GM23248 (cell line): ENCODE data around the gene CDHR3. TPM values are rescaled to one million over a fixed set of nuclear protein-coding genes. Genes with fewer than 3 reads are reported as not detected.

Experiments used
- DNase-seq: peaks from one replicate; pipeline ENCODE4 v3.0.0-alpha.2; 2015
- H2AFZ ChIP-seq: fragments of 200-600 bp; sonication (generic); 2 replicates; pipeline ENCODE4 v1.6.1; 2016; ENCODE audit warnings: antibody characterized with exemption
- H3F3A ChIP-seq: fragments of 200-600 bp; sonication (generic); 2 replicates; pipeline ENCODE4 v1.6.1; 2016; ENCODE audit warnings: mild to moderate bottlenecking, antibody characterized with exemption, mixed run types; ENCODE audit not compliant: insufficient read depth
- H3K27ac ChIP-seq: fragments of 200-600 bp; sonication (generic); 2 replicates; pipeline ENCODE4 v1.5.1; 2016; ENCODE audit warnings: mild to moderate bottlenecking
- H3K27me3 ChIP-seq: fragments of 200-600 bp; sonication (generic); replicated peaks from 2 replicates; pipeline ENCODE4 v1.6.1; 2016; ENCODE audit warnings: mild to moderate bottlenecking; ENCODE audit not compliant: insufficient read depth
- H3K36me3 ChIP-seq: fragments of 200-600 bp; sonication (generic); 2 replicates; pipeline ENCODE4 v1.6.1; 2016; ENCODE audit warnings: low read depth, mild to moderate bottlenecking
- H3K4me1 ChIP-seq: fragments of 200-600 bp; sonication (generic); 2 replicates; pipeline ENCODE4 v1.6.1; 2016; ENCODE audit warnings: mild to moderate bottlenecking; ENCODE audit not compliant: insufficient read depth
- H3K4me2 ChIP-seq: fragments of 200-600 bp; sonication (generic); one replicate; pipeline ENCODE4 v1.6.1; 2016; ENCODE audit warnings: mild to moderate bottlenecking; ENCODE audit not compliant: unreplicated experiment
- H3K4me3 ChIP-seq: fragments of 200-600 bp; sonication (generic); 2 replicates; pipeline ENCODE4 v1.5.1; 2016; ENCODE audit warnings: mild to moderate bottlenecking
- H3K79me2 ChIP-seq: fragments of 200-600 bp; sonication (generic); 2 replicates; pipeline ENCODE4 v1.6.1; 2016; ENCODE audit warnings: mild to moderate bottlenecking; ENCODE audit not compliant: insufficient read depth
- H3K9ac ChIP-seq: fragments of 200-600 bp; sonication (generic); 2 replicates; pipeline ENCODE4 v1.6.1; 2016; ENCODE audit warnings: mild to moderate bottlenecking
- H3K9me2 ChIP-seq: fragments of 200-600 bp; sonication (generic); 2 replicates; pipeline ENCODE4 v1.6.1; 2016; ENCODE audit warnings: mixed run types, mild to moderate bottlenecking, moderate library complexity; ENCODE audit not compliant: insufficient read depth
- H3K9me3 ChIP-seq: fragments of 200-600 bp; sonication (generic); one replicate; pipeline ENCODE4 v1.6.1; 2017; ENCODE audit warnings: low read depth
- H4K20me1 ChIP-seq: fragments of 200-600 bp; sonication (generic); 2 replicates; pipeline ENCODE4 v1.6.0; 2016; ENCODE audit not compliant: insufficient read depth
- EZH2 ChIP-seq: fragments of 200-600 bp; sonication (generic); IDR thresholded peaks from 2 replicates; pipeline ENCODE4 v1.6.1; 2018; ENCODE audit warnings: antibody characterized with exemption, mild to moderate bottlenecking; ENCODE audit not compliant: insufficient read depth, poor library complexity, severe bottlenecking
- EZH2phosphoT487 ChIP-seq: fragments of 200-600 bp; sonication (generic); IDR thresholded peaks from 2 replicates; pipeline ENCODE4 v1.6.1; 2018; ENCODE audit warnings: antibody characterized with exemption, moderate library complexity, mild to moderate bottlenecking, low read depth; ENCODE audit not compliant: insufficient read depth
- WGBS, 2 experiments: methylation state at CpG; one replicate each; pipeline ENCODE4 v1.1.6; 2015 to 2017; ENCODE audit warnings: low lambda C conversion rate in 2 of 2, low coverage in 1 of 2; ENCODE audit errors: missing lambda C conversion rate in 2 of 2; 5-methylcytosine and 5-hydroxymethylcytosine counted together
- in situ Hi-C: fragments of 300-500 bp; cut with MboI; formaldehyde crosslinking; loops from 2 replicates; pipeline ENCODE4 v1.15.0; 2020
- polyA plus RNA-seq: library from polyadenylated mRNA; unstranded; fragments of >200 nt; fragmentation: Nextera tagmentation; extraction: Ambion mirVana; gene quantifications from 2 replicates; pipeline ENCODE4 v1.2.1, GENCODE V29; 2016
- total RNA-seq: library from RNA; depleted of rRNA; stranded (reverse); fragments of >200 nt; shearing (Covaris generic); gene quantifications from 2 replicates; pipeline ENCODE4 v1.2.3, GENCODE V29; 2014

The CDHR3 gene
- total and polyA plus RNA-seq, 2 experiments from 2014 or later: 2.6 to 3.6 TPM

DNA sequence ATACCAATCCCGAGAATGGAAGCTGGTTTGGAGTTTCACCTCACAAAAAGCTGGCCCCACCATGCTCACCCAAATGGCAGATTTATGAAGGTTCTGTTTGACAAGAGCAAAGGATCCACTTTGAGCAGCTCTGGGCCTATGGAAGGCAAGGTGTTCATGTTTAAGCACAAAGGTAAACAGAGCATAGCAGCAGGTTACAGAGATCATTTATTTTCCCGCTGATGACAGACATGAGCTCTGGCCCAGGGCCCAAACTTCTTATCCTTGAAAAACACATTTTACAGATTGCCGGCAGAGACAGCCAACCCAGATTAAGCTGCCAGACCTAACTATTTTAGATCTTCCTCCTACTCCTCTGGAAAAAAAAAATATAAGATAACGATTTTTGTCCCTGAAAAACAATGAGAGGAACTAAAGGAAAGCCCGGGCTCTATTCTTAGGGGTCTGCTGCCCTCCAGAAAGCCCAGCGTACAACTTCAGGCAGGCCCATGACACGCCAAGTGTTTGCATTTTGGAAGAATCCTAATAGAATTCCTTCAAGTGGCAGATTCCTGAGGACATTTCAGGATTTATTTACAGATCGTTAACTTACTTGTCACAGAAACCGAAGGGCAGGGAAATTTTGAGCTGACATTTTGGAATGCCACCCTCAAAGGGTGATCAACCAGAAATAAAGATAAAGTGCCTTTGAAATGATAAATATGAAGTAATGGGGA, 109.1 kb downstream of the CDHR3 start:
- WGBS, 2 experiments: 51 to 55% methylated on average over 9 of the region's 9 CpGs
- no peak overlapping the region for H2AFZ ChIP-seq

DNA sequence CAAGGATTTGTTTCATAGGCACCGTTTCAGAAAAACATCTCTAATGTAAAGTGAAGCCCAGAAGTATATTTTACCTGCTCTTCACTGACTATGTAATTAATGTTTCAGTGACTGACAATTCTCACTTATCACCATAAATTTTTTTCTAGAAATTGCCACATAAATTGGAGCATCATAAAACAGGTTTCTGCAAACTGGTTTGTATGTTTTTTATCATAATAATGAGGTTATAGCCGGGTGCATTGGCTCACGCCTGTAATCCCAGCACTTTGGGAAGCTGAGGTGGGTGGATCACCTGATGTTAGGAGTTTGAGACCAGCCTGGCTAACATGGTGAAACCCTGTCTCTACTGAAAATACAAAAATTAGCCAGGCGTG, 109.6 kb downstream of the CDHR3 start:
- TF ChIP-seq EZH2phosphoT487 (no peak), EZH2 (no peak)
- H3K4me2 ChIP-seq: no peak overlapping the region
- no peak overlapping the region for H3K9ac ChIP-seq
- H3K36me3 ChIP-seq: no peaks in the 10 kb centered on the region
- no peak for DNase-seq
- peaks cover 15% of the 10 kb centered on the region for H3K4me1 ChIP-seq
- H3K9me2 ChIP-seq: no peaks in the 10 kb centered on the region
- in situ Hi-C loops: no loop called here
- H4K20me1 ChIP-seq: no peaks in the 10 kb centered on the region
- H2AFZ ChIP-seq: no peak overlapping the region
- no peaks in the 10 kb centered on the region for H3K79me2 ChIP-seq
- 77 to 89% methylated on average over 4 of the region's 4 CpGs for WGBS, 2 experiments
- no peaks in the 10 kb centered on the region for H3K9me3 ChIP-seq
- H3K27me3 ChIP-seq: no peaks in the 10 kb centered on the region
- no peak overlapping the region for H3K4me3 ChIP-seq
- no peak overlapping the region for H3K27ac ChIP-seq
- peaks cover 12% of the 10 kb centered on the region for H3F3A ChIP-seq

More for the DNA sequence above, 109.1 kb downstream of the CDHR3 start:
- Histone ChIP-seq H3F3A (peaks cover 12% of the 10 kb centered on the region), H3K36me3 (no peaks in the 10 kb centered on the region), H3K9me2 (no peaks in the 10 kb centered on the region), H4K20me1 (no peaks in the 10 kb centered on the region), H3K4me3 (no peak overlapping the region), H3K4me1 (peaks cover 15% of the 10 kb centered on the region), H3K27ac (no peak overlapping the region), H3K4me2 (no peak overlapping the region), H3K79me2 (no peaks in the 10 kb centered on the region), H3K9ac (no peak overlapping the region), H3K27me3 (no peaks in the 10 kb centered on the region), H3K9me3 (no peaks in the 10 kb centered on the region)
- in situ Hi-C loops: no loop called here
- TF ChIP-seq EZH2phosphoT487 (no peak), EZH2 (no peak)
- DNase-seq: no peak

DNA sequence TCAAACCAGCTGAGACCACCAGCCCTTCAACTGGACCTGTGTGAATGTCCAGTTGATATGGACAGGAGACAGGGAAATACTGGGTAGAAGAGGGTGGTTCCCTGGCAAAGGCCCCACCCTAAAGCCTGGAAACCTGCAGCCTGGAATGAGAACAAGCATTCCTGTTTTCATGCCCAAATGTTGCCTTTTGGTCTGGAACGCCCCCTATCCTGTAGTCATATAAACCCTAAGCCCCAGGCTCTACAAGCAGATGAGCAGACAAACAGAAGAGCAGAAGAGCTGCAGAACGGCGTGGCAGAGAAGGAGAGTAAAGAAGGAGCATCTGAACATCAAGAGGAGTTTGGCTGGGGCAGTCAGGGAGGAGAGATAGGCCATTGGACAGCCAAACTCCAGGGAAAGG, 110.6 kb downstream of the CDHR3 start:
- TF ChIP-seq EZH2 (no peak), EZH2phosphoT487 (no peak)
- WGBS, 2 experiments: 63 to 81% methylated on average over 3 of the region's 3 CpGs
- Histone ChIP-seq H3K27ac (no peak overlapping the region), H3K27me3 (no peaks in the 10 kb centered on the region), H2AFZ (no peak overlapping the region), H4K20me1 (no peaks in the 10 kb centered on the region), H3K9me2 (no peaks in the 10 kb centered on the region), H3K4me3 (no peak overlapping the region), H3K79me2 (no peaks in the 10 kb centered on the region), H3K9me3 (no peaks in the 10 kb centered on the region), H3K9ac (no peak overlapping the region), H3F3A (peaks cover 7% of the 10 kb centered on the region), H3K4me2 (no peak overlapping the region), H3K4me1 (peaks cover 8% of the 10 kb centered on the region), H3K36me3 (no peaks in the 10 kb centered on the region)
- no peak for DNase-seq
- in situ Hi-C loops: no loop called here

DNA sequence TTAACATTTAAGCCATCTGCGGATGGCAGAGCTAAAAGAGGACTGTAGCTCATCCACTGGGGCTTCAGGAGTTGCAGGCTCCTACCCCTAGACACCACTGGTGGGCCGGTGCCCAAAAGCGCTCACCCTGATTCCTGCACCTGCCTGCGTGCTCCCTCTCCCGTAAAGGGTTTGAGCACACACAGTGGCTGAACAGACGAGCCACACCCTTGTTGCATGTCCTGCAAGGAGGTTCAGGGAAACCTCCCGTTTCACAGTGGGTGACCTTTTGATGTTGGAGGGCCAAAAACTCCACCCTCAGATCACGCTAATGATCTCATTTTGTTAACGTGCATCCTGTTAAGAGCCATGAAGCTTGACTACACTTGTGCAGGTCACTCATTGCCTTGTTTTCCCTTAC, 111.2 kb downstream of the CDHR3 start:
- no peak overlapping the region for H3K4me3 ChIP-seq
- H3K9ac ChIP-seq: no peak overlapping the region
- no peaks in the 10 kb centered on the region for H3K9me2 ChIP-seq
- no peaks in the 10 kb centered on the region for H3K9me3 ChIP-seq
- H3K4me2 ChIP-seq: no peak overlapping the region
- DNase-seq: no peak
- H3K27me3 ChIP-seq: no peaks in the 10 kb centered on the region
- peaks cover 3% of the 10 kb centered on the region for H3K4me1 ChIP-seq
- in situ Hi-C loops: no loop called here
- peaks cover 3% of the 10 kb centered on the region; the same call in 1 of the 2 replicates for H3F3A ChIP-seq
- TF ChIP-seq EZH2phosphoT487: no peak
- no peak for TF ChIP-seq EZH2
- no peak overlapping the region for H2AFZ ChIP-seq
- H4K20me1 ChIP-seq: no peaks in the 10 kb centered on the region
- no peak overlapping the region for H3K27ac ChIP-seq
- H3K79me2 ChIP-seq: no peaks in the 10 kb centered on the region
- H3K36me3 ChIP-seq: no peaks in the 10 kb centered on the region
- 70 to 83% methylated on average over 9 of the region's 9 CpGs for WGBS, 2 experiments
